ENCODE results near the gene GRN. TPM values are rescaled to one million over a fixed set of nuclear protein-coding genes. Genes with fewer than 3 reads are reported as not detected.

Gene GRN
- total and polyA plus RNA-seq, 2 of the 13 experiments (the other 11 are each of a cell fraction or from before 2014, with no cell fraction given) = 86.6 to 143 TPM

- no peak for TF ChIP-seq ZNF7 (CRISPR knock-in tag; IDR thresholded peaks at IDR 0.05)
- TF ChIP-seq POGZ (CRISPR knock-in tag; IDR thresholded peaks at IDR 0.05) = no peak
- TF ChIP-seq ATF7 (IDR thresholded peaks at IDR 0.05) = no peak
- TF ChIP-seq ATF7 (CRISPR knock-in tag; IDR thresholded peaks at IDR 0.05) = no peak
- TF ChIP-seq SP4 (CRISPR knock-in tag; IDR thresholded peaks at IDR 0.05) = no peak
- no peak for TF ChIP-seq ATF7-NPFF (CRISPR knock-in tag; IDR thresholded peaks at IDR 0.05; ENCODE audit: low read depth)
- TF ChIP-seq ZNF382 (CRISPR knock-in tag; IDR thresholded peaks at IDR 0.05; ENCODE audit: borderline replicate concordance) = no peak
- peak; percentile 40; the same call in 1 of the 2 replicates for TF ChIP-seq ERF (CRISPR knock-in tag; IDR thresholded peaks at IDR 0.05)
- TF ChIP-seq CBFB (CRISPR knock-in tag; IDR thresholded peaks at IDR 0.05) = peak; percentile 39; the same call in 1 of the 2 replicates
- TF ChIP-seq ZFYVE20 (CRISPR knock-in tag; IDR thresholded peaks at IDR 0.05; ENCODE audit: borderline replicate concordance, low read depth) = no peak
- no peak for TF ChIP-seq NFATC3 (CRISPR knock-in tag; IDR thresholded peaks at IDR 0.05)
- TF ChIP-seq MTF1 (CRISPR knock-in tag; IDR thresholded peaks at IDR 0.05) = no peak
- TF ChIP-seq ZNF572 (CRISPR knock-in tag; IDR thresholded peaks at IDR 0.05) = no peak
- TF ChIP-seq ZFP62 (CRISPR knock-in tag; IDR thresholded peaks at IDR 0.05) = no peak
- no peak for TF ChIP-seq ATF1 (CRISPR knock-in tag; IDR thresholded peaks at IDR 0.05)
- no peak for TF ChIP-seq NR0B2 (CRISPR knock-in tag; IDR thresholded peaks at IDR 0.05)
- TF ChIP-seq, protein P1, sequence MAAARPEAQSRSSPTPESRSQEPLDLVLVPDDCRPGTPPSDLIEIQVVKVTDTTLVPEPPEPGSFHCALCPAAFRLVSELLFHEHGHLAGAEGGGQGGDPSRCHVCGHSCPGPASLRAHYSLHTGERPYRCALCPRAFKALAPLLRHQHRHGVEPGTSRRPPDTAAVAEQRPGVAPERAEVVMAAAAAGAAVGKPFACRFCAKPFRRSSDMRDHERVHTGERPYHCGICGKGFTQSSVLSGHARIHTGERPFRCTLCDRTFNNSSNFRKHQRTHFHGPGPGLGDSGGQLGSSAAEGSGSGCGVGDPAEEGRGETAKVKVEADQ (CRISPR knock-in tag; IDR thresholded peaks at IDR 0.05; ENCODE audit: borderline replicate concordance) = no peak
- TF ChIP-seq ZNF253 (CRISPR knock-in tag; IDR thresholded peaks at IDR 0.05; ENCODE audit: borderline replicate concordance) = no peak
- no peak; the same call in 1 of the 2 replicates for TF ChIP-seq SALL2 (CRISPR knock-in tag; IDR thresholded peaks at IDR 0.05)
- TF ChIP-seq, protein P2, sequence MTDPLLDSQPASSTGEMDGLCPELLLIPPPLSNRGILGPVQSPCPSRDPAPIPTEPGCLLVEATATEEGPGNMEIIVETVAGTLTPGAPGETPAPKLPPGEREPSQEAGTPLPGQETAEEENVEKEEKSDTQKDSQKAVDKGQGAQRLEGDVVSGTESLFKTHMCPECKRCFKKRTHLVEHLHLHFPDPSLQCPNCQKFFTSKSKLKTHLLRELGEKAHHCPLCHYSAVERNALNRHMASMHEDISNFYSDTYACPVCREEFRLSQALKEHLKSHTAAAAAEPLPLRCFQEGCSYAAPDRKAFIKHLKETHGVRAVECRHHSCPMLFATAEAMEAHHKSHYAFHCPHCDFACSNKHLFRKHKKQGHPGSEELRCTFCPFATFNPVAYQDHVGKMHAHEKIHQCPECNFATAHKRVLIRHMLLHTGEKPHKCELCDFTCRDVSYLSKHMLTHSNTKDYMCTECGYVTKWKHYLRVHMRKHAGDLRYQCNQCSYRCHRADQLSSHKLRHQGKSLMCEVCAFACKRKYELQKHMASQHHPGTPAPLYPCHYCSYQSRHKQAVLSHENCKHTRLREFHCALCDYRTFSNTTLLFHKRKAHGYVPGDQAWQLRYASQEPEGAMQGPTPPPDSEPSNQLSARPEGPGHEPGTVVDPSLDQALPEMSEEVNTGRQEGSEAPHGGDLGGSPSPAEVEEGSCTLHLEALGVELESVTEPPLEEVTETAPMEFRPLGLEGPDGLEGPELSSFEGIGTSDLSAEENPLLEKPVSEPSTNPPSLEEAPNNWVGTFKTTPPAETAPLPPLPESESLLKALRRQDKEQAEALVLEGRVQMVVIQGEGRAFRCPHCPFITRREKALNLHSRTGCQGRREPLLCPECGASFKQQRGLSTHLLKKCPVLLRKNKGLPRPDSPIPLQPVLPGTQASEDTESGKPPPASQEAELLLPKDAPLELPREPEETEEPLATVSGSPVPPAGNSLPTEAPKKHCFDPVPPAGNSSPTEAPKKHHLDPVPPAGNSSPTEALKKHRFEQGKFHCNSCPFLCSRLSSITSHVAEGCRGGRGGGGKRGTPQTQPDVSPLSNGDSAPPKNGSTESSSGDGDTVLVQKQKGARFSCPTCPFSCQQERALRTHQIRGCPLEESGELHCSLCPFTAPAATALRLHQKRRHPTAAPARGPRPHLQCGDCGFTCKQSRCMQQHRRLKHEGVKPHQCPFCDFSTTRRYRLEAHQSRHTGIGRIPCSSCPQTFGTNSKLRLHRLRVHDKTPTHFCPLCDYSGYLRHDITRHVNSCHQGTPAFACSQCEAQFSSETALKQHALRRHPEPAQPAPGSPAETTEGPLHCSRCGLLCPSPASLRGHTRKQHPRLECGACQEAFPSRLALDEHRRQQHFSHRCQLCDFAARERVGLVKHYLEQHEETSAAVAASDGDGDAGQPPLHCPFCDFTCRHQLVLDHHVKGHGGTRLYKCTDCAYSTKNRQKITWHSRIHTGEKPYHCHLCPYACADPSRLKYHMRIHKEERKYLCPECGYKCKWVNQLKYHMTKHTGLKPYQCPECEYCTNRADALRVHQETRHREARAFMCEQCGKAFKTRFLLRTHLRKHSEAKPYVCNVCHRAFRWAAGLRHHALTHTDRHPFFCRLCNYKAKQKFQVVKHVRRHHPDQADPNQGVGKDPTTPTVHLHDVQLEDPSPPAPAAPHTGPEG (CRISPR knock-in tag; IDR thresholded peaks at IDR 0.05) = no peak
- TF ChIP-seq PITX1 (CRISPR knock-in tag; IDR thresholded peaks at IDR 0.05) = no peak
- TF ChIP-seq ZNF136 (CRISPR knock-in tag; IDR thresholded peaks at IDR 0.05; ENCODE audit: low read depth) = no peak
- TF ChIP-seq ZKSCAN5 (CRISPR knock-in tag; IDR thresholded peaks at IDR 0.05) = no peak
- TF ChIP-seq ZNF205 (CRISPR knock-in tag; IDR thresholded peaks at IDR 0.05) = peak; percentile 55; the same call in 1 of the 2 replicates
- TF ChIP-seq, protein P3, sequence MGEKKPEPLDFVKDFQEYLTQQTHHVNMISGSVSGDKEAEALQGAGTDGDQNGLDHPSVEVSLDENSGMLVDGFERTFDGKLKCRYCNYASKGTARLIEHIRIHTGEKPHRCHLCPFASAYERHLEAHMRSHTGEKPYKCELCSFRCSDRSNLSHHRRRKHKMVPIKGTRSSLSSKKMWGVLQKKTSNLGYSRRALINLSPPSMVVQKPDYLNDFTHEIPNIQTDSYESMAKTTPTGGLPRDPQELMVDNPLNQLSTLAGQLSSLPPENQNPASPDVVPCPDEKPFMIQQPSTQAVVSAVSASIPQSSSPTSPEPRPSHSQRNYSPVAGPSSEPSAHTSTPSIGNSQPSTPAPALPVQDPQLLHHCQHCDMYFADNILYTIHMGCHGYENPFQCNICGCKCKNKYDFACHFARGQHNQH (CRISPR knock-in tag; IDR thresholded peaks at IDR 0.05) = 0 out of 2 replicates have a peak, but pooled peaks have one; percentile 42
Measured at GRCh38 chr17:44350733-44351226, 5.7 kb downstream of the GRN start (continued).
